ENCODE results near the gene SIN3A.
A peak's percentile ranks its signal among the peaks of the same experiment; 100 is the strongest.
"Not testable (repeated sequence)": the region's sequence is repeated elsewhere in the genome, so short reads cannot be mapped to it uniquely, and the experiment has no call there.

Gene SIN3A

DNA sequence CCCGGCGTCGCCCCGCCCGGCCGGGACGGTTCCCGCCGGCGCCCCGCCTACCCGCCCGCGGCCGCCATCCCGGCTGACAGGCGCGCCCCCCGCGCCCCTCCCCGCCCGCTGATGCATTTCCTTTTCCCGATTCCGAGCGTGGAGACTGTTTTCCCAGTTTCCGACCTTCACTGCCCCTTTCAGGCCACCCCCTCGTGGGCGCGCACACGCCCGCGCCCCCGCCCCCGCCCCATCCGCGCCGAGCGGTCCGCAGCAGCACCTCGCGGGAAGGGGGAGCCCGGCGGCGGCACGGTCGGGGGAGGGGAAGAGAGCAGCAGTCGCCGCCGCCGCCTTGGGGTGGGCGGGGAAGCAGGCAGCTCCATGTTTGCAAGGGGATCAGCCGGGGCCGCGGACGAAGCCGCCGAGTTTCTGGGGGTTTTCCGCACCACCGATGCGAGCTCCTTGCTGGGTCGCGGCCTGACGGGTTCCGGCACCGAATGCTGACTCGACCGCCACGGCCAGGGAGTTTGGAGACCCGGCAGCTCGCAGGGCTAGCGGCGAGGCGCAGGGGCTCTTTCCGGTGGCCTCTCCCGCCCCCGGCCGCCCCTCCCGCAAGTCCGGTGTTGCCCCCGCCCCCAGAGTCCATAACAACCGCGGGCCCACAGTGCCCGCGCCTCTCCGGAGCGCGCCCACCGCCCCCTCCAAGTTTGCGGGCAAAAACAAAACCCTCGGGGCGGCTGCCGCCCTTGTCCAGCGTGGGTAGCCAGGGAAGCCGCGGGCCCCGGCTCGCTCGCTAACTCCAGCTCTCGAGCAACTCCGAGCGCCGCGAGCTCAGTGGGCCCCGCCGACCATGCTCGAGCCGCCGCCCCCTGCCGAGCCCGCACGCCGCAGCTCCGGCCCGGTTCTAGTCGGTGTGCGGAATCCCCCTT lies 3.2 kb upstream of the SIN3A start:
- Mint-ChIP-seq H3K27ac (peak overlapping the region; percentile 80), H3K36me3 (ENCODE audit: low read depth) (peaks cover 3% of the 10 kb centered on the region), H3K4me3 (peak overlapping the region; percentile 84), H3K4me1 (ENCODE audit: low read depth) (peaks cover 16% of the 10 kb centered on the region), H3K27me3 (ENCODE audit: low read depth) (no peaks in the 10 kb centered on the region), H3K9me3 (no peaks in the 10 kb centered on the region)
- DNase-seq (ENCODE audit: low spot score) = peak; percentile 81

DNA sequence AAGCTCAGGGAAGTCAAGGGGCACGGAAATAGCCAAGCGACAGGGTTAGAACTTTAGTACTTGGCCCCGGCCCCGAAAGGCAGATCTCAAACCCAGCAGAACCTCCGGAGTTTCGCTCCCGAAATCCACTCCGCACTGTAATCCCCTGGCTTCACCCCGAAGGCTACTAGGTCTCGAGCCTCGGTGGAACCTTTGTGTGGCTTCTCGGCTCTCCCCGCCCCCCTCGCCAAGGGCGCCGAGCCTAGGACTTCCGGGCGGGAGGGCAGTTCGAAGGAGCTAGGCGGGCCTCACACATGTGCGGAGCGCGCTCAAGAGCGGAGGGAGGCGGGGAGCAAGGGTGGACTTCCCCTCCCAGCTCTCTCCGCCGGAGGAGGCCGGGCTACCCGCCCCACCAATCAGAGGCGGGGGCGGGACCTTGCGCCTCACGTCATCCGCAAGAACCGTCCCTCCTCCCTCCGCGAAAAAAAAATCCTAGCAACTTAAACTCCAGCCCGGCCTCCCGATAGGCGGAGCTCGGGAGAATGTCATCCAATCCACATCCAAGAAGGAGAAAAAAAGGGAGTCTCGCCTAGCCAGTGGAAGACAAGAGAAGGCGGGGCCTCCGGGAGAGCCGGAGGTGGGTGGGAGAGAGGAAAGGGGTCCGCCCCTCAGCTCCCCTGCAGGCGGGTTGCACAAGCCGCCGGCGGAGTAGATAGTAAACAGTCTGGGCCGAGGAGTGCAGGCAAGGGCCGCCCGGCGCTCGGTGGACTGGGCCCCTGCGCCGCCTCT lies 2.4 kb upstream of the SIN3A start:
- peak overlapping the region; percentile 99 for H3K27ac Mint-ChIP-seq
- H3K27me3 Mint-ChIP-seq (ENCODE audit: low read depth) = no peaks in the 10 kb centered on the region
- peak; percentile 98 for DNase-seq (ENCODE audit: low spot score)
- H3K36me3 Mint-ChIP-seq (ENCODE audit: low read depth) = peaks cover 3% of the 10 kb centered on the region
- peaks cover 20% of the 10 kb centered on the region for H3K4me1 Mint-ChIP-seq (ENCODE audit: low read depth)
- no peaks in the 10 kb centered on the region for H3K9me3 Mint-ChIP-seq
- H3K4me3 Mint-ChIP-seq = peak overlapping the region; percentile 95

DNA sequence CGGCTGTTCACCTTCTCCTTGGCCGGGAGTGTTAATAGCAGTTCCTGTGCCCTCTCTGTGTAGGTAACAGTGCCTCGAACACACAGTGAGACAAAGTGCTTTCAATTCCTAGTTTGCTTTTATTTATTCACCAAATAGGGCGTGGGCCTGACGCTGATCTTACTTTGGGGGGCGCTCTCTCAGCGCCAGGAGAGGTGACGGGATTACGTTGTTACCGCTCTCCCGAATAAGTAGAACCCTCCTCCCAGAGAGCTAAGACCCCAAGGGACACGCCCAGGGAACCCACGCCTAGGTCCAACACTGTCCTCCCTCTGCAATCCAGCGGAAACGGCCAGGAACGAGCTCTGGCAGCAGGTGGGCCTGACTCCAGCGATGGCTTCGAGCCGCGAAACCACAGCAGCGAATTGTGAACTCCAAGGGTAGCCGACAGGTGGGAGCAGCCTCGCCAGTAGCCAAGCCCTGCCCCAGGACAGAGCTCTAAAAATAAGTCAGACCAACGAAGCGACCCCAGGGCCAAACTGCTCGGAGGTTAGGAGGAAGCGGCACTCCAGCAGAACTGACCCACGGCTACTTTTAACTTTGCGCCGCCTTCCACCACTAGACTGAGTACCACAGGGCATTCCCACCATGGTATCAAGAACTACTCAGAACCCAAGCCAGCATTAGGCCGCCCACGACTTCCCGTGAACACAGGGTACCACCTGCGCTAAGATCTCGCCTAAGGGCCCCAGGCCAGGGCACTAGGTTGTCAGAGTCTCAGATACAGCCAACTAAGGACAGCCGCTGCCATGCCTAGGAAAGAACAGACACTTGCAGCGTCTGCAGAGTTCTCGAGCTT lies 1.6 kb upstream of the SIN3A start:
- peak overlapping the region; percentile 95 for H3K4me3 Mint-ChIP-seq
- DNase-seq (ENCODE audit: low spot score) = peak; percentile 77
- H3K4me1 Mint-ChIP-seq (ENCODE audit: low read depth) = peaks cover 23% of the 10 kb centered on the region
- H3K36me3 Mint-ChIP-seq (ENCODE audit: low read depth) = peaks cover 3% of the 10 kb centered on the region
- H3K9me3 Mint-ChIP-seq = no peaks in the 10 kb centered on the region
- no peaks in the 10 kb centered on the region for H3K27me3 Mint-ChIP-seq (ENCODE audit: low read depth)
- peak overlapping the region; percentile 99 for H3K27ac Mint-ChIP-seq

DNA sequence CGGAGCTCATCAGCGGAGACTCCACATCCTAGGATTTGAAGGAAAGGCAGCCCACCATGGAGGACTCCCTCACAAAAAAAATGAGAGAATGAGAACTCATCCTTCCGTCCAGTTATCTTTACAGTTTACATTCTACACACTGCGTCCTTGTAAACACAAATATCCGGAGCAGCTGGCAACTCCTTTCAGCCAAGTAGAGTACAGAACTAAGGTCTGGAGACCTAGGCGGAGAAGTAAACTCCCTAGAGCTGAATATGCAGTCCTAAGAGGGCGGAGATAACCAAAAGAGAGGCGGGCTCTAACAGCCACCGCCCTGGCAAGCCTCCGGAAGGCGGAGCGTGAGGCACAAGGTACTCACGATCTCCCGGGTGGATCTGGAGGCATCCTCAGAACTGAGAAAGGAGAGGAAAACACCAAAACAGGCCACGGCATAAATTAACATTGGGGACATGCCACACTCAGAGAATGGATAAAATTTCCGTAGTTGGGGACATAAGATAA lies 924 bp upstream of the SIN3A start:
- H3K27me3 Mint-ChIP-seq (ENCODE audit: low read depth) = no peaks in the 10 kb centered on the region
- peaks cover 5% of the 10 kb centered on the region for H3K36me3 Mint-ChIP-seq (ENCODE audit: low read depth)
- H3K27ac Mint-ChIP-seq = peak overlapping the region; percentile 99
- H3K4me3 Mint-ChIP-seq = peak overlapping the region; percentile 95
- no peaks in the 10 kb centered on the region for H3K9me3 Mint-ChIP-seq
- DNase-seq (ENCODE audit: low spot score) = peak; percentile 83
- peaks cover 26% of the 10 kb centered on the region for H3K4me1 Mint-ChIP-seq (ENCODE audit: low read depth)

DNA sequence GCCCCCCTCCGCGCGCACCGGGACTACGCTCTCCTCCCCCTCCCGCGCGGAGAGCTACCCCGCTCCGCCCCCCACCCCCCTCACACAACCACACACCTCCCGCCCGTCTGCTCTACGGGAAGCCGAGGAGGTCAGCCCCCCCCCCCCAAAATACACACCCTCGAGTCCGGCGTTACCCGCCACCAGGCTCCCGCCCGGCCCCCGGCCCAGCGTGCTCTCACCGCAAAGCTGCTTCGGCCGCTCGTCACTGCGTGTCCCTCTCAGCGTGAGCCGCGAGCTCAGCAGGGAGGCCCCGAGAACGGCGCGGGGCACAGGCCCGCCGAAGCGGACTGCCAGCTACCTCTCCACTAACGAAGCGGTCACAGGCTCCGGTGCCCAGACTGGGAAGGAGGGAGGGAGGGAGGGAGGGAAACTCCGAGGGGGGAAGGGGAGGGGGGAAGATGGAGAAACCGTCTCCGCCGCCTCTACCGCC lies 252 bp downstream of the SIN3A start:
- H3K27ac Mint-ChIP-seq = peak overlapping the region; percentile 99
- no peaks in the 10 kb centered on the region for H3K9me3 Mint-ChIP-seq
- H3K4me1 Mint-ChIP-seq (ENCODE audit: low read depth) = peaks cover 31% of the 10 kb centered on the region
- no peak for DNase-seq (ENCODE audit: low spot score)
- peak overlapping the region; percentile 95 for H3K4me3 Mint-ChIP-seq
- peaks cover 8% of the 10 kb centered on the region for H3K36me3 Mint-ChIP-seq (ENCODE audit: low read depth)
- H3K27me3 Mint-ChIP-seq (ENCODE audit: low read depth) = no peaks in the 10 kb centered on the region

DNA sequence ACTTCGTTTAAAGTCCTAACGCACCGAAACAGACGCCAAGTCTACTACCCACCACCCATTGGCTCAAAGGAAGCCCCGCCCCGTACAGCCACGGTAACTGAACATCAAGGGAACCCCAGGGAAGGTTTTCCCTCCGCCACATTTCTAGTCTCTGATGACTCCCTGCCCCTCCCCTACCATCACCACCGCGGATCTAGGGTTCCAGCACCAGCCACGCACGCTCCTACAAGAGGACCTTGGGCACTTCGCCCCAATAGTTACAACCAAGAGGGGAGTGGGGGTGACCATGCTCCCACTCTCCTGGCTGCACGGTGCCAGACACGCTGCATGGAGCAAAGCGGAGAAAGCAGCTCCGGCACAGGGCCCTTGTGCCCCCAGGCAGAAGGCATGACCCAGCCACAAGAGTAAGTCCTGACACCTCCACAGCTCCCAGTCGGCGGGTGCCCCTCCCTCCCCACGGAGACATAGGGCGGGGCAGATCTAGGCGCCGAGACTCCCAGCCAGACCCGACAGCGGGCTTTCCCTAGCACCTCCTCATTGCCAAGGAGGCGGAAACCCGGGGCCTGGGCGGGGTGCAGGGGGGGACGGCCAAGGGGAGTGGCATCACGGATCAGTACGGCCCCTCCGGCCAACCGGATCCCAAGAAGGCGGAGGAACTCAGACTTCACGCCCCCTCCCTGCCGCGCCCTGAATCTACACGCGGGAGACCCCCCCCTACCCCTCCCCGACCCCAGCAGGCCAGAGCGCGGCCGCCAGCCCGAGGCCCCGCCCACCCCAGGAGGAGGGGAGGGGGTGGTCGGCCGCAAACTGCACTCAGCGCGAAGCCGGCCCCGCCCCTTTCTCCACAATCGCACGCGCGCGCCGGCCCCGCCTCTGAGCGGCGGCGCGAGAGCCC lies 936 bp downstream of the SIN3A start:
- Mint-ChIP-seq H3K4me1 (ENCODE audit: low read depth) (peaks cover 35% of the 10 kb centered on the region), H3K27me3 (ENCODE audit: low read depth) (no peaks in the 10 kb centered on the region), H3K4me3 (peak overlapping the region; percentile 95), H3K9me3 (no peaks in the 10 kb centered on the region), H3K36me3 (ENCODE audit: low read depth) (peaks cover 12% of the 10 kb centered on the region), H3K27ac (peak overlapping the region; percentile 84)
- DNase-seq (ENCODE audit: low spot score) = peak; percentile 94

DNA sequence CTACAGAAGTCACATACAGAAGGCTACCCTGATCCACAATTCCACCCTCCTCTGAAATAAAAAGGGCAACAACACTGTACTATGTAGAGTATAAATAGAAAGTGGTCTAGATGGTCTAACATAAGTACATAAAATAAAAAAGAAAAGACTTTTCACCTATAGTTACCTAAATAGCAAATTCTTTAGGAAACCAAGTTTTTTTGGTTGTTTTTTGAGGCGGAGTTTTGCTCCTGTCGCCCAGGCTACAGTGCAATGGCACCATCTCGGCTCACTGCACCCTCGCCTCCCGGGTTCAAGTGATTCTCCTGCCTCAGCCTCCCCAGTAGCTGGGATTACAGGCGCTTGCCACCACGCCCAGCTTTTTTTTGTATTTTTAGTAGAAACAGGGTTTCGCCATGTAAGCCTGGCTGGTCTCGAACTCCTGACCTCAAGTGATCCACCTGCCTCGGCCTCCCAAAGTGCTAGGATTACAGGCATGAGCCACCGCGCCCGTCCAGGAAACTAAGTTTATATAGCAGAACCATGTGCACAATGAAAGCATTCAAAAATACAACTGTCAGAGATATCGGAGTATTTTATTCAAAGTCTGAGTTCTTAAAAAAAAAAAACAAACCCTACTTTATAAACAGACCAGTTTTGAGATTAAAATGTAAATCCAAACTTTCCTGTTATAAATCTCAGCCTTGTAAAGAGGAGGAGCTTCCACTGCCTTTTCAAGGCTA lies 1.7 kb downstream of the SIN3A start:
- peak overlapping the region; percentile 84 for H3K27ac Mint-ChIP-seq
- H3K4me3 Mint-ChIP-seq = peak overlapping the region; percentile 91
- H3K9me3 Mint-ChIP-seq = no peaks in the 10 kb centered on the region
- DNase-seq (ENCODE audit: low spot score) = no peak
- peaks cover 12% of the 10 kb centered on the region for H3K36me3 Mint-ChIP-seq (ENCODE audit: low read depth)
- no peaks in the 10 kb centered on the region for H3K27me3 Mint-ChIP-seq (ENCODE audit: low read depth)
- H3K4me1 Mint-ChIP-seq (ENCODE audit: low read depth) = peaks cover 35% of the 10 kb centered on the region

DNA sequence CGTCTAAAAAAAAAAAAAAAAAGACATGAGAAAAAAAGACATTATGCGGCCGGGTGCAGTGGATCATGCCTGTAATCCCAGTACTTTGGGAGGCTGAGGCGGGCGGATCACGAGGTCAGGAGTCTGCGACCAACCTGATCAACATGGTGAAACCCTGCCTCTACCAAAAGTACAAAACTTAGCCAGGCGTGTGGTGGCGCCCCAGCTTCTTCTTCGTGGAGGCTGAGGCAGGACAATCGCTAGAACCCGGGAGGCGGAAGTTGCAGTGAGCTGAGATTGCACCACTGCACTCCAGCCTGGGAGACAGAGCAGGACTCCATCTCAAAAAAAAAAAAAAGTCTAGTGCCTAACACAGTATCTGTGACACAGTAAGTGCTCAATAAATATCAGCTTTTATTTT lies 3.3 kb downstream of the SIN3A start:
- H3K4me3 Mint-ChIP-seq; H3K9me3 Mint-ChIP-seq; DNase-seq (ENCODE audit: low spot score); H3K27me3 Mint-ChIP-seq (ENCODE audit: low read depth); H3K27ac Mint-ChIP-seq: not testable (repeated sequence)
- Mint-ChIP-seq H3K36me3 (ENCODE audit: low read depth) (peaks cover 18% of the 10 kb centered on the region), H3K4me1 (ENCODE audit: low read depth) (peaks cover 35% of the 10 kb centered on the region)

DNA sequence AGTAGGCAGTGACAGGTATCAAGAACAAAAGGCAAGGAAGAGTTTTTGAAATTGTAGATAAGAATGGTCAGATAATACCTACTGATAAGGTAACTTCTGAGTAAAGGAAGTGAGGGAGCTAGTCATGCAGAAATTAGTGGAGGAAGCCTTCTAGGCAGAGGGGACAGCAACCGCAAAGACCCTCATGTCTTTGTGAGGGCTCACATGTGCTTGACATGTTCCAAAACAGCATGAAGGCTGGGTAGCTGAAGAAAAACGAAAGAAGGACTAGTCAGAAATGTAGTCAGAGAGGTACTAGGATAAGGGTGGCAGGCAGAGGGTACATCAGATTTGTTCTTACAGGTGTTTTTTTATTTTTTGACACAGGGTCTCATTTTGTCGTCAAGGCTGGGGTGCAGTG lies 5.3 kb downstream of the SIN3A start:
- Mint-ChIP-seq H3K27me3 (ENCODE audit: low read depth) (no peaks in the 10 kb centered on the region), H3K27ac (peak overlapping the region; percentile 85), H3K4me3 (peak overlapping the region; percentile 56), H3K4me1 (ENCODE audit: low read depth) (peaks cover 28% of the 10 kb centered on the region), H3K9me3 (no peaks in the 10 kb centered on the region), H3K36me3 (ENCODE audit: low read depth) (peaks cover 26% of the 10 kb centered on the region)
- DNase-seq (ENCODE audit: low spot score) = peak; percentile 34

DNA sequence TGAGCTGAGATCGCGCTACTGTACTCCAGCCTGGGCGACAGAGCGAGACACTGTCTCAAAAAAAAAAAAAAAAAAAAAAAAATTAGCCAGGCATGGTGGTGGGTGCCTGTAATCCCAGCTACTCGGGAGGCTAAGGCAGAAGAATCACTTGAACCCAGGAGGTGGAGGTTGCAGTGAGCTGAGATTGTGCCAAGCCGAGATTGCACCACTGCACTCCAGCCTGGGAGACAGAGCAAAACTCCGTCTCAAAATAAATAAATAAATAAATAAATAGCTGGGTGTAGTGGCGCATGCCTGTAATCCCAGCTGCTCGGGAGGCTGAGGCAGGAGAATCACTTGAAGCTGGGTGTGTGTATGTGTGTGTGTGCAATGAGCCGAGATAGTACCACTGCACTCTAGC lies 6.2 kb downstream of the SIN3A start:
- peaks cover 27% of the 10 kb centered on the region for H3K36me3 Mint-ChIP-seq (ENCODE audit: low read depth)
- H3K4me3 Mint-ChIP-seq; H3K9me3 Mint-ChIP-seq; H3K27me3 Mint-ChIP-seq (ENCODE audit: low read depth); DNase-seq (ENCODE audit: low spot score): not testable (repeated sequence)
- peaks cover 28% of the 10 kb centered on the region for H3K4me1 Mint-ChIP-seq (ENCODE audit: low read depth)
- peak overlapping the region; percentile 85 for H3K27ac Mint-ChIP-seq

DNA sequence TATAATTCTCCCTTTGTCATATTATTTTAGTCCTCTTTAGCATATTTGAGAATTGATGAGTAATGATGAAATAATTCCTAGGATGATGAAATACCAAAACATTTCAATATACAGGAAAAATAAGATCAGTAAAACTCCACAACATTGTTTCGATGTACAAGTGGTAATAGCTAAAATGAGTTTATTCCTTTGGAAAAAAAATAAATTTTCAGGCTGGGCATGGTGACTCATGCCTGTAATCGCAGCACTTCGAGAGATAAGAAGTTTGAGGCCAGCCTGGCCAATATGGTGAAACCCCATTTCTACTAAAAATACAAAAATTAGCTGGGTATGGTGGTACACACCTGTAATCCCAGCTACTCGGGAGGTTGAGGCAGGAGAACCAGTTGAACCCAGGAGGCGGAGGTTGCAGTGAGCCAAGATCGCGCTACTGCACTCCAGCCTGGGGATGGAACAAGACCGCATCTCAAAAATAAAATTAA lies 7.5 kb downstream of the SIN3A start:
- Mint-ChIP-seq H3K36me3 (ENCODE audit: low read depth) (peaks cover 29% of the 10 kb centered on the region), H3K27ac (peak overlapping the region; percentile 41), H3K4me1 (ENCODE audit: low read depth) (peaks cover 26% of the 10 kb centered on the region)
- H3K4me3 Mint-ChIP-seq; H3K27me3 Mint-ChIP-seq (ENCODE audit: low read depth); H3K9me3 Mint-ChIP-seq; DNase-seq (ENCODE audit: low spot score): not testable (repeated sequence)

DNA sequence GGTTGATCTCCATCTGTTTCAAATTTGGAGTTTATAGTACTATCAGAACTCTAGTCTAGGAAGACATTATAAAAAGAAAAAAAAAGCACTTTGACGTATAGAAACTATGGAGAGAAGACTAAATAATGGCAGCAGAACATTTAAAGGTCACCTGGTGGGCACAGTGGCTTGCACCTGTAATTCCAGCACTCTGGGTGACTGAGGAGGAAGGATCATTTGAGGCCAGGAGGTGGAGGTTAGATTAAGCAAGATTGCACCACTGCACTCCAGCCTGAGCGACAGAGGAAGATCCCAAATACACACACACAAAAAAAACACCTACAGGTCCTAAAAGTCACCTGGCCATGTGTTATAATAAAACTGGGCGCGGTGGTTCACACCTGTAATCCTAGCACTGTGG lies 13.8 kb downstream of the SIN3A start:
- no peak for DNase-seq (ENCODE audit: low spot score)
- no peaks in the 10 kb centered on the region for H3K9me3 Mint-ChIP-seq
- H3K4me1 Mint-ChIP-seq (ENCODE audit: low read depth) = peaks cover 18% of the 10 kb centered on the region
- H3K27ac Mint-ChIP-seq = peak overlapping the region; percentile 8
- H3K4me3 Mint-ChIP-seq = no peak overlapping the region
- H3K36me3 Mint-ChIP-seq (ENCODE audit: low read depth) = peaks cover 37% of the 10 kb centered on the region
- H3K27me3 Mint-ChIP-seq (ENCODE audit: low read depth) = no peaks in the 10 kb centered on the region
